TTC549 (cell line): ENCODE data around the gene TENT5A.

Experiments
- FAIRE-seq: peaks from 2 replicates; lab custom pipeline; 2012; peaks lifted over from hg19 to GRCh38; lab: Jason Lieb, UNC

Gene TENT5A

DNA sequence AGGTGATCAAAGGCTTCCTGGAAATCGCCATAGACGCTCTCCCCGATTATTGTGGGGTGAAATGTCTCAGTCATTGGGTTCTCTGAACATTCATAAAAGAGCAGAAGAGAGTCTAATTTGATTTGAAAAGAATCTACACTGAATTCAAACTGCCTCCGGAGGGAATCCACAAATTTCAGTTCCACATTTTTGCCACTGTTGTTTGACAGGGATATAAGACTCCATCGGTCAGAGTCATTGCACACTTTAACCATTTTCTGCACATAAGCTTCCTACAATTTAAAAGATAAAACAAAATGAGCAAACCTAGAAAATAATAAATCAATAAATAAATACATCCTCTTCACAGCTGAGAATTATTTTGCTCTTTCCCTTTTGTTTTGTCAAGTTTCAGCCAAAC lies 2.3 kb downstream of the TENT5A start:
- FAIRE-seq, result no peak

GRCh38 chr6:81749707-81750106 lies 2.8 kb downstream of the TENT5A start:
- no peak for FAIRE-seq

- no peak for FAIRE-seq
Measured at GRCh38 chr6:81748994-81749393, 3.5 kb downstream of the TENT5A start.

- no peak for FAIRE-seq
Measured at GRCh38 chr6:81747327-81747726, 5.2 kb downstream of the TENT5A start.

DNA sequence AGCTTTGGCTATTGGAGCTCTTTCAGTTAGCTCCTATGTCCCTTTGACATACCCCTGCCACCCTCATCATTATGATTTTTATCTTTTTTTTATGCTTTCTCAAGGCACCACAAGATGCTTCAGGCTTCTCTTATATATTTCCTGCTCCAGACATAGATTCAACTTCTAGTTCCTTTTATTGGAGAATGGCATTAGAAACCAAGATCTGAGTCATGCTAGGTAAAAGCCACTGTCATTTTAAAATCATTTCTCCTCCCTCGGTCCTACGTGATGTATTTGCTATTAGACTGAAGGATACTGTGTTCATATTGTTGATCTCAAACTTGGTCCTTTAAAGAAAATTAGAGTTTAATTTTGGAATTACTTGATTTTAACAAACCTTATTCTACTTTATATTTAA lies 8.3 kb downstream of the TENT5A start:
- FAIRE-seq, result no peak

- FAIRE-seq, result no peak
Measured at GRCh38 chr6:81743649-81744048, 8.8 kb downstream of the TENT5A start.

DNA sequence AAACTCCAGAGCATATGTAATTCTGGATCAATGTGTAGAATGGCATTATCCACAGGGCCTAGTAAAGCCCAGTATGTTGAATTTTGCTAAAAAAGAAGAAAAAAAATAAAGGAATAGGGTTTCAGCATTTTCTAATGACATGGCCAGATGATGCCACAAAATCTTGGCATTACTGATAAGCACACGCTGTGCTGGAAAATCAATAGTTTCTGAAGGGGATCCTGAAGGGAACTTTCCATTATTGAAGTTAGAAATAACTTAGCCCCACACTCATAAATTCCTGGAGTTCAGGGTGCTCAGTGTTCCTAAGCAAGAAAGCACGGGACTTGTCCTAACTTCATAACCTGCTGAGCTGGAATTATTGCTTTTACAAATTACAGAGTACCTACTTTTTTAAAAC lies 10.8 kb downstream of the TENT5A start:
- FAIRE-seq, result no peak

GRCh38 chr6:81740591-81740990 lies 11.9 kb downstream of the TENT5A start:
- peak; percentile 99 for FAIRE-seq

DNA sequence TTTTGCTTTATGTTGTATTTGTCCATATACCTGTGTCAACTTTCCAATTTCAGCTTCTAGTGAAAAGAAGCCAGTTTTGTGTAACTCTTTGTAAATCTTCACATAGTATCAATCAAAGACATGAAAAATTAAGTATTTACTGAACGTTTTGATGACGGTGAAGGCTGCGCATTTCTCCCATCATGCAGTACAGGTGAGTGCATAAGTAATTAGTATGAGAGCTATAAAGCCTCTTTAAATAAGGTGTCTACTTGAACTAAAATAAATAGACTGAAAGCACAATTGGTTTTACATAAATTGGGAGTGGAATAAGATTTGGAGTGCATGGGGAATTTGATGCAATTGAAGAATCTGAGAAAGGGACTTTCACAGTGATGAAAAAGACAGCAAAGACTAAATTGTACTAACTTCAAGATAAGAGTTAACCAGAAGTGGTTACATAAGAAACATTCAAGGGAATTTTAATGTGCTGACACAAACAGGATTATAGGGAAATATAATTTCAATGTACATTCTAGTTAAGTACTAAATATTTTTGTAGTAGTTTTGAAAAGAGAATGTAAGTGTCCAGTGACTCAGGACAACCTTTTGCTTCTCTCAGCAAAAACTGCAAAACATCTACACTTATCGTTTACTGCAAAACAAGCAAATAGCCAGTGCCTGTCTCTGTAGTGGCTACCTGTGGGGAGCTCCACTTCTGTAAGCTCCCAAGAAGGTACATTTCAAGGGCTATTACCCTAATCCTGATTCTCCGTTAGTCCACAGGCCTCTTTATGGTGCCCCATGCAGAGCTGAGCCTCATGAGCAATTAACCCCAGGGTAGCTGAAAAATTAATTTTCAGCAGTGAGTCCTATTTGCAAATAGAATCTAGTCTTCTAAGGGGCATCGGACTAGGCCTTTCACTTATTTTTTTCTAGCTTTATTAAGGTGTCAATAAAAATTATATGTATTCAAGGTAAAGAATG lies 13.0 kb downstream of the TENT5A start:
- no peak for FAIRE-seq

- no peak for FAIRE-seq
Measured at GRCh38 chr6:81736428-81736827, 16.1 kb downstream of the TENT5A start.

DNA sequence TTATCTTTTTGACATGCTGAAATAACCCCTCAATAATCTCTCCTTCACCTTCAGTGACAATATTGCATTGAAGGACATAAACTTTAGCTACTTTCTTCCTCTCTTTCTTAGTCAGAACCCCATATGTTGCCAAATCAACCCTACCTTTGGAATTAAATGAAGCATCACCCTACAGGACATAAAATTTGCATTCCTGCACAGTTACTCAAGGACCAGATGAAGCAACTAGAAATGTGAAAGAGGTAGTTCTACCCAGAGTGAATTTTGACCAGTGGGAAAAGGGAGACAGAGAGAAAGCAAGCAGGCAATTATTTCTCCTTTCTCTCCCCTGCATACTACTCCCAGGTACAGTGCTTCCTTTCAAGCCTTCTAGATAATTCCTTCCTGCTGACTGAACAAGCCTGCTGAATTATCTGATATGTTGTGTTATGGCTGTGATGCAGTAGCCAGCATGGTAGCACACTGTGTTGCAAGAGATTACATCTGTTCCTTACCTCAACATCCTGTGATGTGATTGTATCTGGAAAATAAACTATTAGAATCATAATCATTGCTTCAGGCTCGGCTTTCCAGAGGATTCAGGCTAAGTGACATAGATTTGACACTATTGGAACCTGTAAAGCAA lies 16.6 kb downstream of the TENT5A start:
- no peak for FAIRE-seq

GRCh38 chr6:81734500-81735150 lies 17.9 kb downstream of the TENT5A start:
- no peak for FAIRE-seq

DNA sequence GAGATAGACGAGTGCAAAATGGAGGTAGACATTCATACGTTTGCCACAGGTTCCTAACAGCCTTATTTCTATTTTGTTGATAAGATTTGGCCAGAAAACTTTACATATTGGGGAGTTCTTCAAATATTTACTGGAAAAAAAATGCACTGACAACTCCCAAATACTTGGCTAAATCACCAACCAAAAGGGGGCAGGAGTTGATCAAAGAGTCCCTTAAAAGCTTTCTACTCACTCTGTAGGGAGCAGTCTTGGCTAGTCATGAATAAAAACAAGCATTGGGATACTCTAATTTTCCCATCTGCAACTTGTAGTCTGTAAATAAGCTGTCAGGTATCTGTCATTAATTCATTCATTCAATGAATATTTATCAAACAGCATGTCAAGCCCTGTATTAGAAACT lies 18.4 kb downstream of the TENT5A start:
- FAIRE-seq, result no peak

DNA sequence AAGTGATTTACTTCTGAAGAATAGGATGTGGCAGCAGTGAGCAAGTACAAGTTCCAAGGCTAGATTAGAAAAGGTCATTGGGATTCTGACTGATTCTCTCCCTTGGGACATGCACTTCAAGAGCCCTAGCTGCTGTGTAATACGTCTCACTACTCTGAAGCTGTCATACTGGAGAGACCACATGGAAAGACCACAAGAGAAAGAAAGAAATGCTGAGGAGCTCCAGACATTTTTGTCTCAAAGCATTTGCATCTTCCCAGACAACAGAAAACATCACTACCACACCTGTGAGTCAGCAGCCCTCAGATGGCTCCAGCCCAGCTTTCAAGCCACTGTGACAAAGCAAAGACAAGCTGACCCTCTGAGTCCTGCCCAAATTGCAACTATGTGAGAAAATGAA lies 20.7 kb downstream of the TENT5A start:
- FAIRE-seq, result no peak

GRCh38 chr6:81727876-81728517 lies 24.5 kb downstream of the TENT5A start:
- no peak for FAIRE-seq

GRCh38 chr6:81725127-81725526 lies 27.4 kb downstream of the TENT5A start:
- FAIRE-seq, result no peak

GRCh38 chr6:81722506-81723223 lies 29.8 kb downstream of the TENT5A start:
- FAIRE-seq, result no peak

GRCh38 chr6:81720427-81720826 lies 32.1 kb downstream of the TENT5A start:
- FAIRE-seq, result no peak

- FAIRE-seq, result no peak
Measured at GRCh38 chr6:81718126-81718525, 34.4 kb downstream of the TENT5A start.

DNA sequence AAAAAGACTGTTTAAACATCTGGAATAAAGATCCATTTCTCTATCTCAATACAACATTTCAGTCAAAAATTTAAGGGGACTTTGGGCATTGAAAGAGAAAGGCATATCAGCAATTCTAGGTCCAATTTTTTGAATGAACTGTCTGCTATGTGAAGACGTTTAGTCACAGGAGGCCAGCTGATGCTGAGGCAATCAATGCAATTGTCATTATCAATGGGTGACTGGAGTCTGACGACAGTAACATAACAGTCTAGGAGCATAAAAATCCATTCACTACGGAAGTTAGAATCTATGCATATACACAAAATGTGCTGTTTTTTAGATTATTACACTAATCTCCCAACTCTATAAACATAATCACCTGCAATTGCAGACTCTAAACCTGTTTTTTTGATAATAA lies 37.8 kb downstream of the TENT5A start:
- FAIRE-seq, result no peak

DNA sequence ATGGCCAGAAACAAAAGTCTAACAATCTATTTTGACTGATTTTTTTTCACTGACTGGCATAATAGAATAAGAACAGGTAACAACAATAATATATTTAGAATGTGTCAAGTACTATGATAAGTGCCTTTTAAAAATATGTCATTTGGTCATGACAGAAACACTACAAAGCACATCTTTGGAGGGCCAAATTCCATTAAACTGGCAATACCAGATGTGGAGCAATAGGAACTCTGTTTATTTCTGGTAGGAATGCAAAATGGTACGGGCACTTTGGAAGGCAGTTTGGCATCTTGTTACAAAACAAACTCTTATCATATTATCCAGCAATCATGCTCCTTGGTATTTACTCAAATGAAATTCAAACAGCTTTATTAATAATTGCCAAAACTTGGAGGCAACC lies 39.3 kb downstream of the TENT5A start:
- no peak for FAIRE-seq

DNA sequence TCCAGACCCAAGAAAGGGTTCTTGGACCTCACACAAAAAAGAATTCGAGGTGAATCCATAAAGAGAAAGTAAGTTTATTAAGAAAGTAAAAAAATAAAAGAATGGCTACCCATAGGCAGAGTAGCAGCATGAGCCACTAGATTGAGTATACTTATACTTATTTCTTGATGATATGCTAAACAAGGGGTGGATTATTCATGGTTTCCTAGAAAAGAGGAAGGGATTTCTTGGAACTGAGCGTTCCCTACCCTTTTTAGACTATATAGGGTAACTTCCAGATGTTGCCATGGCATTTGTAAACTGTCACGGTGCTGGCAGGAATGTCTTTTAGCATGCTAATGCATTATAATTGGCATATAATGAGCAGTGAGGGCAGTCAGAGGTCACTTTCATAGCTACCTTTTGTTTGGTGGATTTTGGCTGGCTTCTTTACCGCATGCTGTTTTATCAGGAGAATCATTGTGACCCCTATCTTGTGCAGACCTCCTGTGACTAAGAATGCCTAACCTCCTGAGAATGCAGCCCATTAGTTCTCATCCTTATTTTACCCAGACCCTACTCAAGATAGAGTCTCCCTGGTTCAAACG lies 44.3 kb downstream of the TENT5A start:
- no peak for FAIRE-seq
